Right atrium auricular region (tissue), 2 donors: ENCODE results near the gene CLCA2. TPM values are rescaled to one million over a fixed set of nuclear protein-coding genes. Genes with fewer than 3 reads are reported as not detected.

Experiments
- DNase-seq: peaks from one replicate; pipeline ENCODE4 v3.0.0-alpha.2; 2019; ENCODE audit warnings: low spot score
- H3K27ac ChIP-seq, 2 donors: fragments of 200-600 bp; sonication (generic); 1 replicate in 1 of 2; 2 replicates in 1 of 2; pipeline ENCODE4 v1.5.1; 2016 to 2019
- H3K27me3 ChIP-seq, 2 donors: fragments of 200-600 bp; sonication (generic); one replicate each; pipeline versions ENCODE4 v1.5.1 to v1.6.0; 2017 to 2019
- H3K36me3 ChIP-seq: fragments of 200-600 bp; sonication (generic); one replicate; pipeline ENCODE4 v1.5.1; 2016
- H3K4me1 ChIP-seq, 2 donors: fragments of 200-600 bp; sonication (generic); one replicate each; pipeline versions ENCODE4 v1.5.1 to v1.6.0; 2017 to 2019
- H3K4me3 ChIP-seq, 2 donors: fragments of 200-600 bp; sonication (generic); 1 replicate in 1 of 2; 2 replicates in 1 of 2; pipeline ENCODE4 v1.5.1; 2017 to 2019; ENCODE audit warnings: mild to moderate bottlenecking in 1 of 2, moderate library complexity in 1 of 2
- H3K9me3 ChIP-seq, 2 donors: fragments of 200-600 bp; sonication (generic); one replicate each; pipeline ENCODE4 v1.5.1; 2019
- CTCF ChIP-seq, 2 donors: fragments of 200-600 bp; sonication (generic); IDR thresholded peaks; one replicate each; pipeline ENCODE4 v1.5.1; 2019; ENCODE audit warnings: antibody characterized with exemption in 2 of 2
- total RNA-seq, 2 donors: library from RNA; depleted of rRNA; stranded (reverse); fragments of >200 nt; gene quantifications; one replicate each; pipeline ENCODE4 v1.1.0, GENCODE V29; 2016

Gene CLCA2
- total RNA-seq, 2 donors from 2014 or later: not detected

GRCh38 chr1:86477682-86478081 is 53.7 kb downstream of the CLCA2 start:
- DNase-seq: no peak
- Histone ChIP-seq H3K9me3 (no peaks in the 10 kb centered on the region), H3K4me1 (no peaks in the 10 kb centered on the region), H3K4me3 (no peak overlapping the region), H3K27ac (peak overlapping the region in 1 of 2 donors; percentile 2), H3K36me3 (no peaks in the 10 kb centered on the region), H3K27me3 (no peaks in the 10 kb centered on the region)
- no peak for TF ChIP-seq CTCF (IDR thresholded peaks at IDR 0.05)

GRCh38 chr1:86478416-86479156 is 54.6 kb downstream of the CLCA2 start:
- no peaks in the 10 kb centered on the region for H3K27me3 ChIP-seq
- H3K27ac ChIP-seq: no peak overlapping the region
- no peak for DNase-seq

GRCh38 chr1:86481966-86482365 is 58.0 kb downstream of the CLCA2 start:
- DNase-seq: no peak
- Histone ChIP-seq H3K9me3 (no peaks in the 10 kb centered on the region), H3K27me3 (no peaks in the 10 kb centered on the region), H3K36me3 (no peaks in the 10 kb centered on the region), H3K27ac (no peak overlapping the region), H3K4me3 (no peak overlapping the region), H3K4me1 (no peaks in the 10 kb centered on the region)
- no peak for TF ChIP-seq CTCF (IDR thresholded peaks at IDR 0.05)

More at GRCh38 chr1:86478416-86479156, 54.6 kb downstream of the CLCA2 start:
- H3K4me3 ChIP-seq: no peak overlapping the region
- no peak for TF ChIP-seq CTCF (IDR thresholded peaks at IDR 0.05)
- H3K9me3 ChIP-seq: no peaks in the 10 kb centered on the region
- H3K36me3 ChIP-seq: no peaks in the 10 kb centered on the region
- no peaks in the 10 kb centered on the region for H3K4me1 ChIP-seq

- no peaks in the 10 kb centered on the region for H3K36me3 ChIP-seq
- no peak overlapping the region for H3K4me3 ChIP-seq
- no peak for DNase-seq
- peak overlapping the region; percentile 22 to 61 for H3K27ac ChIP-seq
- no peak for TF ChIP-seq CTCF (IDR thresholded peaks at IDR 0.05)
- no peaks in the 10 kb centered on the region for H3K4me1 ChIP-seq
- no peaks in the 10 kb centered on the region for H3K27me3 ChIP-seq
- H3K9me3 ChIP-seq: no peaks in the 10 kb centered on the region
Measured at GRCh38 chr1:86487131-86487810, 63.3 kb downstream of the CLCA2 start.

- no peak for DNase-seq
- H3K27ac ChIP-seq: peak overlapping the region; percentile 22 to 61
- no peak overlapping the region for H3K4me3 ChIP-seq
- no peaks in the 10 kb centered on the region for H3K9me3 ChIP-seq
- no peaks in the 10 kb centered on the region for H3K27me3 ChIP-seq
- no peaks in the 10 kb centered on the region for H3K4me1 ChIP-seq
- H3K36me3 ChIP-seq: no peaks in the 10 kb centered on the region
- no peak for TF ChIP-seq CTCF (IDR thresholded peaks at IDR 0.05)
Measured at GRCh38 chr1:86487811-86488141, 63.8 kb downstream of the CLCA2 start.
